Ectodermal cell (in vitro differentiated cells): ENCODE measurements around the gene ST3GAL5.
"Not testable (repeated sequence)": the region's sequence is repeated elsewhere in the genome, so short reads cannot be mapped to it uniquely, and the experiment has no call there.

Experiments used
- H3K27ac ChIP-seq: 2 replicates; pipeline ENCODE4 v1.7.0; 2013; ENCODE audit warnings: mild to moderate bottlenecking, low read depth, low read length; ENCODE audit not compliant: insufficient read depth, poor library complexity, severe bottlenecking
- H3K27me3 ChIP-seq: 2 replicates; pipeline ENCODE4 v1.7.0; 2013; ENCODE audit warnings: mild to moderate bottlenecking, low read length; ENCODE audit not compliant: insufficient read depth, control insufficient read depth, poor library complexity, severe bottlenecking
- H3K36me3 ChIP-seq: one replicate; pipeline ENCODE4 v1.7.0; 2013; ENCODE audit warnings: low read length; ENCODE audit not compliant: control insufficient read depth, insufficient read depth
- H3K4me1 ChIP-seq: one replicate; pipeline ENCODE4 v1.7.0; 2013; ENCODE audit warnings: low read length; ENCODE audit not compliant: control insufficient read depth, insufficient read depth
- H3K4me3 ChIP-seq: 2 replicates; pipeline ENCODE4 v1.7.0; 2013; ENCODE audit warnings: low read depth, low read length, control low read depth; ENCODE audit not compliant: insufficient read depth
- H3K9me3 ChIP-seq: 2 replicates; pipeline ENCODE4 v1.7.0; 2013; ENCODE audit warnings: mild to moderate bottlenecking, low read length, moderate library complexity; ENCODE audit not compliant: control insufficient read depth
- WGBS, 2 experiments: methylation state at CpG; one replicate each; pipeline ENCODE4 v1.1.7; 2013; ENCODE audit warnings: missing lambda C conversion rate in 2 of 2; 5-methylcytosine and 5-hydroxymethylcytosine counted together

ST3GAL5 gene

DNA sequence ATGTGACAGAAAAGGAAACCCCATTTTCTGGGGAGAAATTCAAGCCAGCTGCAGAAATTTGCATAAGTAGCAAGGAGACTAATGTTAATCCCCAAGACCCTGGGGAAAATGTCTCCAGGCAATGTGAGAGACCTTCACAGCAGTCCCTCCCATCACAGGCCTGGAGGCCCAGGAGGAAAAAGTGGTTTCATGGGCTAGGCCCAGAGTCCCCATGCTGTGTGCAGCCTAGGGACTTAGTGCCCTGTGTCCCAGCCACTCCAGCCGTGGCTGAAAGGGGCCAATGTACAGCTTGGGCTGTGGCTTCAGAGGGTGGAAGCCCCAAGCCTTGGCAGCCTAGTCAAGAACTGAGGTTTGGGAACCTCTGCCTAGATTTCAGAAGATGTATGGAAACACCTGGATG, 7.0 kb downstream of the ST3GAL5 start:
- H3K27me3 ChIP-seq, H3K4me3 ChIP-seq, H3K36me3 ChIP-seq, H3K27ac ChIP-seq, H3K4me1 ChIP-seq, H3K9me3 ChIP-seq: not testable (repeated sequence)
- 86 to 93% methylated on average over 1 of the region's 1 CpG for WGBS, 2 experiments

- H3K4me1 ChIP-seq, H3K27ac ChIP-seq, H3K36me3 ChIP-seq, H3K4me3 ChIP-seq, H3K9me3 ChIP-seq, H3K27me3 ChIP-seq: not testable (repeated sequence)
- WGBS, 2 experiments: 58 to 67% methylated on average over 3 to 4 of the region's 4 CpGs
Measured at GRCh38 chr2:85880716-85881328, 8.0 kb downstream of the ST3GAL5 start.

DNA sequence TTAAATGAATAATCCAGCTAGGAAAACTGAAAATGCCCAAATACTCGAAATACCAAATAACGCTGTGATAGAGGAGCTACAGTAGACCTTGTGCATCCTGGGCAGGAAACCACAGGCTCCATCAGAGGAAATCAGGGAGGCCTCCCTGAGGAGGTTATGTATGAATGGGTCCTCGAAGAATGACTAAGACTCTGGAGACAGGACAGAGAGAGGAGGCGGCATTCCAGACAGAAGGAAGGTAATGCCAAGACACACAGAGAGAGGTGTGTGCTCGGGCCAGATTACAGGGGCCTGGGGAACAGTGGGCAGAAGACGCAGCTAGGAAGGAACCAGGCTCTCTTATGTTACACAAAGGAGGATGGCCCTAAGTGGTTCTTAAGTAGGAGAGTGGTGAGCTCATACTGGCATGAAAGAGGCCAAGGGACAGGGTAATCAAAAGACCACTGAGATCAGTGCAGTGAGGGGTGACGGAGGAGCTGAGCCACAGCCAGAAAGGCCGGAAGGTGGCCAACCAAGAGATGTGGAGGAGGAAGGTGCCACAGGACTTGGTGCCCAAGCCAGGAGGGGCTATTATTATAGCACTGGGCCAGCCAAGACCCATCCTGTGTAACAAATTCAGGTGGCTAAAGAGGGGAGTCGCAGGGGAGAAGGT, 9.9 kb downstream of the ST3GAL5 start:
- no peak overlapping the region for H3K4me3 ChIP-seq
- no peaks in the 10 kb centered on the region for H3K27me3 ChIP-seq
- 93% methylated on average over 9 of the region's 9 CpGs for WGBS, 2 experiments

GRCh38 chr2:85875350-85876050, 13.3 kb downstream of the ST3GAL5 start:
- WGBS, 2 experiments: 80% methylated on average over 7 to 8 of the region's 8 CpGs
- H3K27ac ChIP-seq: no peak overlapping the region
- H3K4me1 ChIP-seq: peaks cover 5% of the 10 kb centered on the region
- H3K4me3 ChIP-seq: no peak overlapping the region
- H3K9me3 ChIP-seq: no peaks in the 10 kb centered on the region
- H3K27me3 ChIP-seq: no peaks in the 10 kb centered on the region
- no peaks in the 10 kb centered on the region for H3K36me3 ChIP-seq

More for the DNA sequence above, 9.9 kb downstream of the ST3GAL5 start:
- H3K36me3 ChIP-seq: no peaks in the 10 kb centered on the region
- no peak overlapping the region for H3K27ac ChIP-seq
- H3K9me3 ChIP-seq: no peaks in the 10 kb centered on the region
- H3K4me1 ChIP-seq: peaks cover 5% of the 10 kb centered on the region

GRCh38 chr2:85873679-85874078, 15.1 kb downstream of the ST3GAL5 start:
- 89 to 93% methylated on average over 4 of the region's 4 CpGs for WGBS, 2 experiments
- no peaks in the 10 kb centered on the region for H3K9me3 ChIP-seq
- H3K4me3 ChIP-seq: no peak overlapping the region

GRCh38 chr2:85872536-85873161, 16.1 kb downstream of the ST3GAL5 start:
- peaks cover 5% of the 10 kb centered on the region for H3K4me1 ChIP-seq
- H3K4me3 ChIP-seq: no peak overlapping the region
- 91 to 94% methylated on average over 16 of the region's 16 CpGs for WGBS, 2 experiments
- H3K9me3 ChIP-seq: no peaks in the 10 kb centered on the region
- no peaks in the 10 kb centered on the region for H3K36me3 ChIP-seq
- H3K27ac ChIP-seq: no peak overlapping the region
- H3K27me3 ChIP-seq: no peaks in the 10 kb centered on the region

More at GRCh38 chr2:85873679-85874078, 15.1 kb downstream of the ST3GAL5 start:
- Histone ChIP-seq H3K27me3 (no peaks in the 10 kb centered on the region), H3K27ac (no peak overlapping the region), H3K4me1 (peaks cover 5% of the 10 kb centered on the region), H3K36me3 (no peaks in the 10 kb centered on the region)

GRCh38 chr2:85871494-85872164, 17.2 kb downstream of the ST3GAL5 start:
- Histone ChIP-seq H3K4me3 (no peak overlapping the region), H3K4me1 (peaks cover 5% of the 10 kb centered on the region)
- 82 to 86% methylated on average over 6 of the region's 6 CpGs for WGBS, 2 experiments

GRCh38 chr2:85868822-85869221, 20.0 kb downstream of the ST3GAL5 start:
- no peak overlapping the region for H3K27ac ChIP-seq
- H3K27me3 ChIP-seq: no peaks in the 10 kb centered on the region
- no peaks in the 10 kb centered on the region for H3K4me1 ChIP-seq
- WGBS, 2 experiments: 94 to 98% methylated on average over 9 of the region's 9 CpGs
- H3K4me3 ChIP-seq: no peak overlapping the region
- no peaks in the 10 kb centered on the region for H3K9me3 ChIP-seq
- no peaks in the 10 kb centered on the region for H3K36me3 ChIP-seq

More at GRCh38 chr2:85871494-85872164, 17.2 kb downstream of the ST3GAL5 start:
- H3K27ac ChIP-seq: no peak overlapping the region
- no peaks in the 10 kb centered on the region for H3K9me3 ChIP-seq
- no peaks in the 10 kb centered on the region for H3K36me3 ChIP-seq
- H3K27me3 ChIP-seq: no peaks in the 10 kb centered on the region

- H3K4me1 ChIP-seq: no peaks in the 10 kb centered on the region
- 85 to 86% methylated on average over 11 of the region's 11 CpGs for WGBS, 2 experiments
Measured at GRCh38 chr2:85867556-85868292, 21.1 kb downstream of the ST3GAL5 start.

More at GRCh38 chr2:85867556-85868292, 21.1 kb downstream of the ST3GAL5 start:
- H3K27ac ChIP-seq: no peak overlapping the region
- H3K4me3 ChIP-seq: no peak overlapping the region
- H3K36me3 ChIP-seq: no peaks in the 10 kb centered on the region
- H3K9me3 ChIP-seq: no peaks in the 10 kb centered on the region
- H3K27me3 ChIP-seq: no peaks in the 10 kb centered on the region
